B cell (primary cell): ENCODE results near the gene SOHLH1. TPM values are rescaled to one million over a fixed set of nuclear protein-coding genes. Genes with fewer than 3 reads are reported as not detected.

ENCODE experiments used
- ATAC-seq: fragments of 200-7000 bp; cut with Tn5 transposase; one replicate; pipeline ENCODE4 v1.10.0; 2021; ENCODE audit warnings: low read depth, mild to moderate bottlenecking, moderate number of reproducible peaks, moderate library complexity
- CTCF ChIA-PET: fragments of 350-600 bp; sonication (Branson Sonifier 250); formaldehyde crosslinking; loops from one replicate; lab custom pipeline; 2021; ENCODE audit warnings: antibody characterized with exemption, inconsistent platforms; lab: Charles Lee
- POLR2A ChIA-PET: fragments of 350-600 bp; sonication (Branson Sonifier 250); formaldehyde crosslinking; loops from one replicate; lab custom pipeline; 2021; ENCODE audit warnings: antibody characterized with exemption; lab: Charles Lee
- DNase-seq: peaks from one replicate; pipeline ENCODE4 v3.0.0; 2013
- H2AFZ ChIP-seq: 2 replicates; pipeline ENCODE4 v1.6.1; 2012; ENCODE audit warnings: mild to moderate bottlenecking, low read depth, low read length; ENCODE audit not compliant: insufficient read depth, poor library complexity, severe bottlenecking
- H3K27ac ChIP-seq, 2 donors: 1 replicate in 1 of 2; 2 replicates in 1 of 2; pipeline ENCODE4 v1.5.1; 2012 to 2013; ENCODE audit warnings: low read length in 2 of 2, mild to moderate bottlenecking in 2 of 2, moderate library complexity in 1 of 2
- H3K27me3 ChIP-seq, 4 experiments: fragments of 200-600 bp in 1 of 4; sonication (generic) in 1 of 4; replicated peaks in 1 of 4; 1 replicate in 2 of 4; 2 replicates in 2 of 4; pipeline versions ENCODE4 v1.6.1 to v1.7.0; 2013 to 2016; ENCODE audit warnings: low read length in 3 of 4, mild to moderate bottlenecking in 2 of 4, mixed read lengths in 1 of 4, moderate library complexity in 1 of 4; ENCODE audit not compliant: insufficient read depth in 4 of 4, control insufficient read depth in 3 of 4; ENCODE audit errors: control extremely low read depth in 1 of 4
- H3K36me3 ChIP-seq, 2 experiments: replicated peaks in 1 of 2; 1 replicate in 1 of 2; 2 replicates in 1 of 2; pipeline versions ENCODE4 v1.6.1 to v1.7.1; 2013; ENCODE audit warnings: low read length in 1 of 2; ENCODE audit not compliant: insufficient read depth in 2 of 2, control insufficient read depth in 1 of 2; ENCODE audit errors: control extremely low read depth in 1 of 2, extremely low read depth in 1 of 2
- H3K4me1 ChIP-seq, 2 donors: fragments of 200-600 bp in 1 of 2; sonication (generic) in 1 of 2; 1 replicate in 1 of 2; 2 replicates in 1 of 2; pipeline versions ENCODE4 v1.5.1 to v1.6.1; 2013 to 2017; ENCODE audit warnings: low read length in 2 of 2; ENCODE audit not compliant: control insufficient read depth in 2 of 2, insufficient read depth in 2 of 2
- H3K4me2 ChIP-seq: replicated peaks from 2 replicates; pipeline ENCODE3; 2012; ENCODE audit warnings: mild to moderate bottlenecking, low read depth, low read length; ENCODE audit not compliant: poor library complexity, severe bottlenecking
- H3K4me3 ChIP-seq, 5 experiments: fragments of 200-600 bp in 1 of 5; sonication (generic) in 1 of 5; 1 replicate in 3 of 5; 2 replicates in 2 of 5; pipeline versions ENCODE4 v1.5.1 to v1.7.0; 2011 to 2016; ENCODE audit warnings: low read length in 4 of 5, mild to moderate bottlenecking in 4 of 5, low read depth in 2 of 5, control low read depth in 1 of 5, moderate library complexity in 1 of 5; ENCODE audit not compliant: insufficient read depth in 1 of 5; ENCODE audit errors: control extremely low read depth in 1 of 5, extremely low read depth in 1 of 5
- H3K79me2 ChIP-seq: fragments of 200-600 bp; sonication (generic); one replicate; pipeline ENCODE4 v1.6.0; 2016; ENCODE audit warnings: low read length; ENCODE audit not compliant: control insufficient read depth, insufficient read depth
- H3K9ac ChIP-seq: fragments of 200-600 bp; sonication (generic); 2 replicates; pipeline ENCODE4 v1.6.1; 2017; ENCODE audit warnings: mild to moderate bottlenecking, low read length, moderate library complexity
- H3K9me3 ChIP-seq, 3 donors: one replicate each; pipeline versions ENCODE4 v1.6.1 to v1.7.1; 2013; ENCODE audit warnings: low read length in 2 of 3; ENCODE audit not compliant: control insufficient read depth in 2 of 3, insufficient read depth in 1 of 3; ENCODE audit errors: control extremely low read depth in 1 of 3
- H4K20me1 ChIP-seq: 2 replicates; pipeline ENCODE4 v1.6.0; 2012; ENCODE audit warnings: mild to moderate bottlenecking, low read length; ENCODE audit not compliant: insufficient read depth, control insufficient read depth, poor library complexity, severe bottlenecking
- H3K27ac Mint-ChIP-seq: one replicate; pipeline ENCODE4 v1.8.0; 2021; ENCODE audit warnings: mixed read lengths
- H3K27me3 Mint-ChIP-seq: one replicate; pipeline ENCODE4 v1.8.0; 2021; ENCODE audit warnings: mixed read lengths
- H3K4me1 Mint-ChIP-seq: one replicate; pipeline ENCODE4 v1.8.0; 2021; ENCODE audit warnings: mixed read lengths
- H3K4me3 Mint-ChIP-seq: one replicate; pipeline ENCODE4 v1.8.0; 2021; ENCODE audit warnings: mixed read lengths
- H3K9me3 Mint-ChIP-seq: one replicate; pipeline ENCODE4 v1.8.0; 2022; ENCODE audit warnings: mixed read lengths; ENCODE audit not compliant: insufficient read depth
- EZH2 ChIP-seq: IDR thresholded peaks from 2 replicates; pipeline ENCODE4 v1.6.1; 2012; ENCODE audit warnings: borderline replicate concordance, low read depth, mild to moderate bottlenecking, moderate library complexity, low read length; ENCODE audit not compliant: insufficient read depth, poor library complexity, severe bottlenecking
- WGBS: methylation state at CpG from one replicate; pipeline ENCODE4 v1.1.5; 2013; ENCODE audit warnings: missing lambda C conversion rate; ENCODE audit not compliant: insufficient coverage; 5-methylcytosine and 5-hydroxymethylcytosine counted together
- intact Hi-C: fragments of 100-400 bp; cut with micrococcal nuclease; formaldehyde crosslinking; loops from one replicate; pipeline ENCODE4 v1.10.0; 2022
- polyA plus RNA-seq: library from polyadenylated mRNA; depleted of rRNA; stranded (reverse); fragments of >200 nt; gene quantifications from 2 replicates; pipeline ENCODE4 v1.2.3, GENCODE V29; 2012
- total RNA-seq, 2 donors: library from RNA; stranded (reverse); fragments of 120-200 nt in 1 of 2; gene quantifications; 1 replicate in 1 of 2; 2 replicates in 1 of 2; pipeline versions ENCODE4 v1.2.3 to v1.2.4, GENCODE V29; 2013 to 2022
- TF ChIP-seq, protein P1 (sequence below): fragments of 200-600 bp; IDR thresholded peaks from one replicate; pipeline ENCODE4 v1.8.0; 2022; ENCODE audit warnings: antibody characterized with exemption, mild to moderate bottlenecking

The SOHLH1 gene
- total and polyA plus RNA-seq, 2 donors (not counting 1 experiment from before 2014, with no cell fraction given): not detected

DNA sequence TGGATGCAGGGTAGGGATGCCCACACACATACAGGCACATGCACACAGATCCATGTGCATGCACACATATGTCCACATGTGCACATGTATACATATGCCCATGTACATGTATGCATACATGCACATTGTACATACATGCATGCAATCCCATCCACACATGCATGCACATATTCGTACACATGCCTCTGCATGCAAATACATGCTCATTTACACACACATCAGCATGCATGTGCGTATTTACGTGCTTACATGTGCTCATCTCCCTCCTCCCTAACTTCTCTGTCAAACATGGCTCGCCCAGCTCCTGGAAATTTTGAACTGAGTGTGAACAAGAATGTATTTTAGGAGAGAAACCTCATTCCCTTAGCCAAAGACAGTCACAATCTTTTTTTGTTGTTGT, 8.9 kb upstream of the SOHLH1 start:
- CTCF ChIA-PET: no interaction called here
- peaks cover 0 to 9% (median 3%) of the 10 kb centered on the region in 4 experiments for H3K27me3 ChIP-seq

DNA sequence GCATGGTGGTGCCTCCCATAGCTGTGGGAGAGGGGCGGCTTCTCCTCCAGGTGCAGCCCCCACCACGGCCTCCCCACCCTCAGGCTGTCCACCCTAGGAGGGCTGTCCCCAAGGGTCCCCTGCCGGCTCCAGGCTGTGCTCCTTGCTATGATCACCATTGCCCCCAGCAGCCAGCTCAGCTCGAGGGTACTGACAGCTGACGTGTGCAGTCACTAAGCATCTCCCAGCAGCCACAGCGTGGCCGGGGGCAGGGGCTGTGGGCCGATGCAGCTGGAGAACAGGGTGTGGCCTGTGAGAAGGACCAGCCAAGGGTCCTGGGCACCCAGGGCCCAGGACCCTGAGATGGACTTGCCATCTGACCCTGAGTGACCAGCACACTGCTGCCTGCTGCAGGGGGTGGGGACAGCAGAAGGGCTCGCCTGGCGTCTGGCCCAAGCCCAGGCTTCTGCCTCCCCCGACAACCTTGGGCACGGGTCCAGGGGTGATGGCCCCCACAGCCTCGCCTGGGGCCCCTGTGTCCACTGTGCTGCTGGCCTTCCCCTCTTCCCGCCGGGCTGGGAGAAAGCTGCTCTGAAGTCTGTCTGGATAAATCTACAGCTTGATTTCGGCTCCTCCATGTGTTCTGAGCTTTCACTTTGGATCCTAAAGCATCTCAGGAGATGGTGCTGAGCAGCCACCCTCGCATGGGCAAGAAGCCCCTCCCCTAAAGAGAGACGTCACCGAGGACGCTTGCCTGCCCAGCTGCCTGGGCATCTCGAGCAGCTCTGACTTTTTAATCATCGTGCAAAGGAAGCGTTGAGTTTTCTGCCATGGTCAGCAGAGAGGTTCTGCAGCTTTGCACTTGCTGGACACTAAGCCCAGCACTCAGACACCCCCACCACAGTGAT, 8.2 kb upstream of the SOHLH1 start:
- Histone ChIP-seq H3K36me3 (no peaks in the 10 kb centered on the region), H3K27ac (no peak overlapping the region), H3K79me2 (no peaks in the 10 kb centered on the region), H2AFZ (no peak overlapping the region), H3K4me3 (no peak overlapping the region), H3K4me1 (no peaks in the 10 kb centered on the region), H3K27me3 (peaks cover 0 to 6% (median 3%) of the 10 kb centered on the region in 4 experiments), H3K4me2 (no peak overlapping the region), H4K20me1 (no peaks in the 10 kb centered on the region), H3K9ac (no peak overlapping the region), H3K9me3 (no peaks in the 10 kb centered on the region)
- CTCF ChIA-PET: no interaction called here
- Mint-ChIP-seq H3K4me1 (no peaks in the 10 kb centered on the region), H3K27me3 (peaks cover 6% of the 10 kb centered on the region), H3K4me3 (no peak overlapping the region), H3K27ac (no peak overlapping the region), H3K9me3 (no peaks in the 10 kb centered on the region)
- intact Hi-C loops: no loop called here
- 66% methylated on average over 22 of the region's 23 CpGs for WGBS
- POLR2A ChIA-PET: no interaction called here
- DNase-seq (no peak), ATAC-seq (no peak)
- TF ChIP-seq, protein P1, sequence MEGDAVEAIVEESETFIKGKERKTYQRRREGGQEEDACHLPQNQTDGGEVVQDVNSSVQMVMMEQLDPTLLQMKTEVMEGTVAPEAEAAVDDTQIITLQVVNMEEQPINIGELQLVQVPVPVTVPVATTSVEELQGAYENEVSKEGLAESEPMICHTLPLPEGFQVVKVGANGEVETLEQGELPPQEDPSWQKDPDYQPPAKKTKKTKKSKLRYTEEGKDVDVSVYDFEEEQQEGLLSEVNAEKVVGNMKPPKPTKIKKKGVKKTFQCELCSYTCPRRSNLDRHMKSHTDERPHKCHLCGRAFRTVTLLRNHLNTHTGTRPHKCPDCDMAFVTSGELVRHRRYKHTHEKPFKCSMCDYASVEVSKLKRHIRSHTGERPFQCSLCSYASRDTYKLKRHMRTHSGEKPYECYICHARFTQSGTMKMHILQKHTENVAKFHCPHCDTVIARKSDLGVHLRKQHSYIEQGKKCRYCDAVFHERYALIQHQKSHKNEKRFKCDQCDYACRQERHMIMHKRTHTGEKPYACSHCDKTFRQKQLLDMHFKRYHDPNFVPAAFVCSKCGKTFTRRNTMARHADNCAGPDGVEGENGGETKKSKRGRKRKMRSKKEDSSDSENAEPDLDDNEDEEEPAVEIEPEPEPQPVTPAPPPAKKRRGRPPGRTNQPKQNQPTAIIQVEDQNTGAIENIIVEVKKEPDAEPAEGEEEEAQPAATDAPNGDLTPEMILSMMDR: no peak
- TF ChIP-seq EZH2: no peak

More for the DNA sequence above, 8.9 kb upstream of the SOHLH1 start:
- Histone ChIP-seq H3K9me3 (no peaks in the 10 kb centered on the region), H3K9ac (no peak overlapping the region), H2AFZ (no peak overlapping the region), H3K4me3 (no peak overlapping the region), H3K4me2 (no peak overlapping the region), H3K27ac (no peak overlapping the region), H3K36me3 (no peaks in the 10 kb centered on the region), H3K4me1 (no peaks in the 10 kb centered on the region), H3K79me2 (no peaks in the 10 kb centered on the region), H4K20me1 (no peaks in the 10 kb centered on the region)
- no peak for TF ChIP-seq EZH2
- TF ChIP-seq, protein P1: no peak
- Mint-ChIP-seq H3K27me3 (peaks cover 8% of the 10 kb centered on the region), H3K4me1 (no peaks in the 10 kb centered on the region), H3K9me3 (no peaks in the 10 kb centered on the region), H3K4me3 (no peak overlapping the region), H3K27ac (no peak overlapping the region)
- 55% methylated on average over 1 of the region's 4 CpGs for WGBS
- no peak for ATAC-seq
- POLR2A ChIA-PET: no interaction called here
- intact Hi-C loops: no loop called here
- no peak for DNase-seq
